Thyroid gland (tissue), 4 donors: Measurements from ENCODE around the gene THBS1.

ENCODE experiments used
- CTCF ChIP-seq, 6 experiments: fragments of 200-600 bp in 3 of 6; fragments of 450-650 bp in 3 of 6; sonication (generic) in 3 of 6; IDR thresholded peaks; one replicate each; pipeline ENCODE4 v1.5.1; 2016 to 2019; ENCODE audit warnings: antibody characterized with exemption in 6 of 6, mild to moderate bottlenecking in 2 of 6, inconsistent platforms in 1 of 6, moderate library complexity in 1 of 6
- POLR2A ChIP-seq, 2 donors: fragments of 450-650 bp; IDR thresholded peaks; one replicate each; pipeline ENCODE4 v1.6.1; 2017; ENCODE audit warnings: antibody characterized with exemption in 2 of 2, mild to moderate bottlenecking in 2 of 2, moderate library complexity in 1 of 2

- TF ChIP-seq CTCF (IDR thresholded peaks at IDR 0.05) (no peak), POLR2A (IDR thresholded peaks at IDR 0.05) (no peak)
Observed at GRCh38 chr15:39621210-39621609, 40.3 kb downstream of the THBS1 start.
